Measurements from ENCODE around the gene SRGAP1.

SRGAP1 gene

DNA sequence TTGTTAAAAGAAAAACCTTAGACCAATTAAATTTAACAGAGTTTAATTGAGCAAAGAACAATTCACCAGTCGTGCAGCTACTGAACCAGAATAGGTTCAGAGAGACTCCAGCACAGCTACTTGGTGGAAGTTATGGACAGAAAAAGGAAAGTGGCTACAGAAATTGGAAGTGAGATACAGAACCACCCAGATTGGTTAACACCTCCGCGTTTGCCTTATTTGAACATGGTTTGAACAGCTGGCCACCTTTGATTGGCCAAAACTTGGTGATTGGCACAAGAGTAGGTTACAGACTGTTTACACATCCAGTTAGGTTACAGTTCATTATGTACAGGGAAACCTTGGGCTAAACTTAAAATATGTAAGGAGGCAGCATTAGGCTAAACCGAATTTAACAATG is 54.9 kb downstream of the SRGAP1 start:
- TF ChIP-seq GATA2 (IDR thresholded peaks at IDR 0.05; ENCODE audit: low read depth, low read length): no peak
- TF ChIP-seq GATA3 (IDR thresholded peaks at IDR 0.05; ENCODE audit: low read depth, low read length): no peak

DNA sequence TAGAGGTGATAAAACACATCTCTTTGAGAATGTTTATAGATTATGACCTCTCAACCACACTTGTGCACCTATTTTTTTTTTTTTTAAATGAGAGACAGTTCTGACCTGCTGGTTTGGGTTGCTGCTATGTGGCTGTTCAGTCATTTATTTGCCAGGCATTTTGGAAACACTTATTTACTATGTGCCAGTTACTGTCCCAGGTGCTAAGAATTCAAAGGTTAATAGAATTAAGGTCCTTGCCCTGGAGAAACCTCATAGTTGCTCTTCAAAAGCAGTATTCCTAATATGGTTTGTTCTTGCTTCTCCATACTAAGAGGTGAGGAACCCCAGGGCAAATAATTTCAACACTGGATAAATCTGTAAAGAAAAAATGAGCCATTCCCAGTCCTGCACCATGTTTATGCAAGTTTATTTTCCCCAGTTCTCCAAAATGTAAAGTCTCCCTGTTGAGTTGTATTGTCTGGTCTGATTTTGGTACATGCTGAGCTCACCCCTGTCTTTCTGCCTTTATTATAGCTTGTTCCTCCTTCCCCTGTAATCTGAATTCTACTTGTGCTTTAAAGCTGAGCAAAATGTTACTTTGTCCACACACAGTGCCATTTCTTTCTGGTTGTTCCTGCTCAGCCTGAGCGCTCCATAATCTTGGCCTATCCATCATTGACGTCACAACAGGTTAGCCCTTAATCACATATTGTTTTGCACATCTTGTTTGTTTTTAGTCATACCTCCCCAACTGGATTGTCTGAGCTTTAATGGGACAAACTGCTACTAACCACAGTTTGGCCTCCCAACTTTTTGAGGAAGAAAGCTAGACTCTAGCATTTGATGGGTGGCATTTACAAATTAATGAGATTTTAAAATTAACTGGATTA is 56.7 kb downstream of the SRGAP1 start:
- TF ChIP-seq GATA3 (IDR thresholded peaks at IDR 0.05; ENCODE audit: low read depth, low read length): no peak
- no peak for TF ChIP-seq GATA2 (IDR thresholded peaks at IDR 0.05; ENCODE audit: low read depth, low read length)

DNA sequence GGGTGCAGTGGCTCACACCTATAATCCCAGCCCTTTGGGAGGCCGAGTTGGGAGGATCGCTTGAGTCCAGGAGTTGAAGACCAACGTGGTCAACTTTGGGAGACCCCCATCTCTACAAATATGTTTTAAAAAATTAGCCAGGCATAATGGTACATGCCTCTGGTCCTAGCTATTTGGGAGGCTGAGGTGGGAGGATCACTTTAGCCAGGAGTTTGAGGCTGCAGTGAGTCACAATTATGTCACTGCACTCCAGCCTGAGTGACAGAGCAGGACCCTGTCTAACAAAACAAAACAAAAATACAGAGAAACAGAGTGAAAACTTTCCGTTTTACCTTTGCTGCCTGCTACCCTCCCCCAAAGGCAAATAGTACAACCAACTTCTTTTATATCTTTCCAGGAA is 60.2 kb downstream of the SRGAP1 start:
- TF ChIP-seq GATA2 (IDR thresholded peaks at IDR 0.05; ENCODE audit: low read depth, low read length) (no peak), GATA3 (IDR thresholded peaks at IDR 0.05; ENCODE audit: low read depth, low read length) (no peak)

DNA sequence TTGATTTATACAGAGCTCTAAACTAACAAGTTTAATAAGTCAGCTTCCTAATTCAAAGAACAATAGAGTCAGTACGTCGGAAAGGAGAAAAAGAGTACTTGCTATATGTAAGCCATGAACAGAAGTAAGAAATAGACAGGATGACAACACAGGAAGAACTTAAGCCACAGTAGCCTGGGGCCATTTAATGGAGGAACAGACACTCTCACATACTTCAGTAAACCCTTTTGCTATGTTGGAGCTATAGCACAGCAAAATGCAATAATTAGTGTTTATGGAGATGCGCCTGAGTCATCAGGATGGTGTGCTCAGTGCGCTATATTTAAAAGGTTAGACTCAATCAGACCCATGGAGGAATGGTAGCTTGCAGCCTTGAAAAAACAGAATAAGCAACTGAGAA is 61.0 kb downstream of the SRGAP1 start:
- TF ChIP-seq GATA2 (IDR thresholded peaks at IDR 0.05; ENCODE audit: low read depth, low read length) (no peak), GATA3 (IDR thresholded peaks at IDR 0.05; ENCODE audit: low read depth, low read length) (no peak)

DNA sequence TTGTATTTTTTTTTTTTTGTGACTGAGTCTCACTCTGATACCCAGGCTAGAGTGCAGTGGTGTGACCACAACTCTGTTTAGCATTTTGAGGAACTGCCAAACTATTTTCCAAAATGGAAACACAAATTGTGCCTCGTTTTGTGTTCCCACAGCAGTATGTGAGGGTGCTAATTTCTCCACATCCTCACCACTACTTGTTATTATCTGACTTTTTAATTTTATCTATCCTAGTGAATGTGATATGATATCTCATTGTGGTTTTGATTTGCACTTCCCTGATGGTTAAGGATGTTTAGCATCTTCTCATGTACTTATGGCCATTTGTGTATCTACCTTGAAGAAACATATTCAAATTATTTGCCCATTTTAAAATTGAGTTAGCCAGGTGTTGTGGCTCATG is 62.4 kb downstream of the SRGAP1 start:
- TF ChIP-seq GATA2 (IDR thresholded peaks at IDR 0.05; ENCODE audit: low read depth, low read length) (no peak), GATA3 (IDR thresholded peaks at IDR 0.05; ENCODE audit: low read depth, low read length) (no peak)

DNA sequence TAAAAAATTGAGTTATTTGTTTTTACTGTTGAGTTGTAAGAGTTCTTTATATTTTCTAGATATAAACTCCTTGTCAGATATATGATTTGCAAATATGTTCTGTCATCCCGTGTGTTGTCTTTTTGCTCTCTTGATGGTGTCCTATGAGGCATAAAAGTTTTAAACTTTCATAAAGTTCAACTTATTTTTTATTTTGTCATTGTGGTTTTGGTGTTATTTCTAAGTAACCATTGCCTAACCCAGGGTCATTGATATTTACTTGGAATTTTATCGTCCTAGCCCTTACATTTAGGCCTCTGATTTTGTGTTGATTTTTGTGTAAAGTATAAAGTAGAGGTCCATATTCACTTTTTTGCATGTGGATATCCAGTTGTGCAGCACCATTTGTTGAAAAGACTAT is 63.1 kb downstream of the SRGAP1 start:
- TF ChIP-seq GATA3 (IDR thresholded peaks at IDR 0.05; ENCODE audit: low read depth, low read length): no peak
- no peak for TF ChIP-seq GATA2 (IDR thresholded peaks at IDR 0.05; ENCODE audit: low read depth, low read length)

DNA sequence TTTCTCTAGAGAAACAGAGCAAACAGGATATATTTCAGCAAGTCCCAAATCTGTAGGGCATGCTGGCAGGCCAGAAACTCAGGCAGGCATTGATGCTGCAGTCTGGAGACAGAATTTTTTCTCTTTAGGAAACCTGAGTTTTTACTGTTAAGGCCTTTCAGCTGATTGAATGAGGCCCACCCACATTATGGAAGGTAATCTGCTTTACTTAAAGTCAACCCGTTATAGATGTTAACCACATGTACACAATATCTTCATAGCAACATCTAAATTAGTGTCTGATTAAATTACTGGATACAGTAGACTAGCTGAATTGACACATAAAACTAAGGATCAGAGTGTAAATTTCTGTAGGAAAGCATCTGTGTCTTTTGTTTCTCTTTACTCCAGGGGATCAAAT is 65.2 kb downstream of the SRGAP1 start:
- TF ChIP-seq GATA2 (IDR thresholded peaks at IDR 0.05; ENCODE audit: low read depth, low read length) (no peak), GATA3 (IDR thresholded peaks at IDR 0.05; ENCODE audit: low read depth, low read length) (peak; percentile 37; the same call in 1 of the 2 replicates)

DNA sequence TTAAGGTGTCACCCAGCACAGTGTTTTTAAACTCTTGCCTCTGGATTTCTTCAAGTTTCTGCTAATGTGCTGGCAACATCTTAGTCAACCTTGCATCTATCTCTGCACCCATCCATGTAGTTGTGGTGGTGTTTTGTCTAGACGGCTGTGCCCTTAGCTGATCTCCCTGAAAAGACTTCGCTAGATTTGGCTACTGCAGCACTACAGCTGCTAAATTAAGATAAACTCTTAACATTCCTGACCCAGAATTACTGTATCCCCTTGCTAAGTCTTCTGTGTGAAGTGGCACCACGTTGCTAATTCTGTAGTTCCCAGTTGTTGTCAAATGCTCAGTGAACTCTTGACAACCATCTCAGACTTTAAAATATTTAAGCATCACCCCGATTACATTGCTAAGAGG is 66.8 kb downstream of the SRGAP1 start:
- TF ChIP-seq GATA2 (IDR thresholded peaks at IDR 0.05; ENCODE audit: low read depth, low read length): no peak
- TF ChIP-seq GATA3 (IDR thresholded peaks at IDR 0.05; ENCODE audit: low read depth, low read length): no peak

DNA sequence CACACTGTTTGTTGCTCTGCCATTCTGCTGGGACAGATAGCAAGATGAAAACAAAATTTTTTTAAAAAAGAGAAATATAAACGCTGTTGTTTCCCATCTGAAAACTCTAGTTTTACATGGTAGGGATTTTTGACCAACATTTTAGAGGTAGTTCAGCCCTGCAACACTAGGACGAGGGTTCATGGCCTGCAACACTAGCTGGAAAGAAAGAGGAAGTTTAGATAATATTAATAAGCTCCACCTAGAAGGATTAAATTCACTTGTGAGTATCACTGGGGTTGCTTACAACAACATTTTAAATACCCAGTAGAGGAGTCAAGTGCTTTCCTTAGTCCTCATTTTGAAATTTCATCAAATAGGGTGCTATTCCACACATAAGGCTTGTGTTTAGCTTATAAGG is 68.2 kb downstream of the SRGAP1 start:
- no peak for TF ChIP-seq GATA3 (IDR thresholded peaks at IDR 0.05; ENCODE audit: low read depth, low read length)
- no peak for TF ChIP-seq GATA2 (IDR thresholded peaks at IDR 0.05; ENCODE audit: low read depth, low read length)

DNA sequence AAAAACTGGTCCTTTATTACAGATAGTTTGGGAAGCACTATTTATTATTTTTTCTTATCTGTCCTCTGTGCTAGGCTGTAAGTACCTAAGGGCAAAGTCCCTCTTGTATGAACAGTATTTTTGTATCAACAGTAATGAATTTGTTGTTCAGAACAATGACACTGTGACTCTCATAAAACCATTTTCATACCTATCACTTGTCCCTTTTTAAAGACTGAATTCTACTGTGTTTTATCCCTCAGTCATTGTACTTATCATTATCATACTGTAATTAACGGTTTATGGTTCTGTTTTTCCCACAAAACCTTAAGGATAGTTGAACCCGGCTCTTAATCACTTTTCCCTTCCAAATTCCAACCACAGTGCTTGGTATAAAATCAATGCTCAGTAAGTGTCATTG is 69.4 kb downstream of the SRGAP1 start:
- TF ChIP-seq GATA2 (IDR thresholded peaks at IDR 0.05; ENCODE audit: low read depth, low read length): no peak
- no peak for TF ChIP-seq GATA3 (IDR thresholded peaks at IDR 0.05; ENCODE audit: low read depth, low read length)

DNA sequence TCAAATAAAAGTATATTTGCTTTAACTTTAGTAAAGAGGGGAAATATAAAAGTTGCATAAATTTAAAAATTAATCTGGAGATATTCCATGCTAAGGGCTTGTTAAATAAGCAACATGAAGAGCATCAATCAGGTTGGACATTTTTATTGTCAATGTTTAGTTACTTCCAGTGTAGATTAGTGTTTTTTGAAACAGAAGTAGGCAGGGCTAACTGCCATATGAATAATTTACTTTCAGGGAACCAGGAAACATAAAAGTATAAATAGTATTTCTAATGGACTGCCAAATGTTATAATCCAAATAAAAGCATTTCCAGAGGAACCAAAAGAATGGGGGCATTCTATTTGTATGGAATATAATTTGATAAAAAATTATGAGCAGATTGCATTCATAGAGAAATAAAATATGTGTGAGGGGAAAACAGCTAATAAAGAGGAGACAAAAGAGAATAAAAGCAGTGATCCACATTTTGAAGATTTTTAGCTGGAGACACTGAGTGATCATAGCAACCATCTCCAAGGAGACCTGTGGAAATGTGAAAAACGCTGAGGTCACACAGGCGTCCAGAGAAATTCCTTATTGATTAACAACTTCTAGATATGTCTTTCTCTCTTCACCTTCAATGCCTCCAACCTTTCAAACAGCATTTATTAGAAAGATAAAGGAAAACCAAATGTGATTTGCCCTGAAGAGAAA is 70.8 kb downstream of the SRGAP1 start:
- TF ChIP-seq GATA2 (IDR thresholded peaks at IDR 0.05; ENCODE audit: low read depth, low read length) (no peak), GATA3 (IDR thresholded peaks at IDR 0.05; ENCODE audit: low read depth, low read length) (no peak)

DNA sequence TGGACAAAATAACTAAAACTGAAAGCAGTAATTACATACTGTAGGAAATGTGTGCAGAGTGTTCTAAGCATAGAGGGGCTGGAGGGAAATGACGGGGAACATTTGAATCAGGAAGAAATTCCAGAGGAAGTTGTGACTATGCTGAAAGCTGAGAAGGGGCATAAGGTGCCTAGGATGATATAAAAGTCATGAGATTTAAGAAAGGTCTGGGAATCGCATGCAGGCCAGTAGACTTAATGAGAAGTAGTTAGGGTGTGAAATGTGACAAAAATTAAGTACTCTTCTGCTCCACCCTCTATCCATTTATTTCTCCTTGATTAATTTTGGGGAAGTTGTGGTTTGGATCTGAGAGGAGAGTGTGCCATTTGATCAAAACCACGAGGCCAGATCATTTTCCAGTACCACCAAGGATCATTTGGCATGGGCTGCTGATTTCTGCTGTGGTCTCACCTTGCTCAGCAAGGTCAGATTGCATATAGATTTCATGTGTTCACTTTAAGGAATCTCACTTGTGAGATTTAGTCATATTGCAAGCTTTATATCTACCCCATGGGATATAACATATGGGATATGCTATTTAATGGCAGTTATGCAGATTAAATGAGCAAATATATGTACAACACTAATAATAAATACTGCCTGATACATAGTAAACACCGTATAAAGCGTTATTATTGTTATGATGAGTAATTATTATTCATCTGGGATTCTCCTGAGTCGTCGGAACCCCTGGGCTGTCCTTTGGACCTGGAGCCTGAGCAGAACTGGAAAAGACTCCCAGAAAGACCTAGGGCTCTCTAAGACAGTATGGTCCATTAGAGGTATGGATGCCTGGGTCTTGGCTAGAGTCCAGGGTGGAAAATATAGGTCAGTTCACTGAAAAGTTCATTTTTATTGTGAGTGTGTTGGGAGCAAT is 72.3 kb downstream of the SRGAP1 start:
- TF ChIP-seq GATA2 (IDR thresholded peaks at IDR 0.05; ENCODE audit: low read depth, low read length): no peak
- no peak for TF ChIP-seq GATA3 (IDR thresholded peaks at IDR 0.05; ENCODE audit: low read depth, low read length)

DNA sequence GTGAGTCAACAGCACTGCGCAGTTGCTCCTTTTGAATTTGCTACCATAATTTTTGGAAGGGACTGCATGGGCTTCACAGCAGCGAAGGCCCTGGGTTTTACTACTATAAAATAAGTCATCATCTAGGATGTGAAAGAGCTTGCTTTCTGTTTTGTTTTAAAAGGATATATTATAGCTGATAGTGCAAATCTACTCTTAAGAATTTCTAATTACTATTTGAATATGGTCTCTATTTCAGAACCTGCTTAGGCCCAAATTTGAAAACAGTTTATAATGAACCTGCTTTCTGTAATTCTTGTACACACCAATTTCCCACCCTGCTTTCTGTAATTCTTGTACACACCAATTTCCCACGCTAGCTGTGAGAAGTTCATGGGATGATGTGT is 73.0 kb downstream of the SRGAP1 start:
- no peak for TF ChIP-seq GATA2 (IDR thresholded peaks at IDR 0.05; ENCODE audit: low read depth, low read length)
- TF ChIP-seq GATA3 (IDR thresholded peaks at IDR 0.05; ENCODE audit: low read depth, low read length): no peak

Measured in SH-SY5Y (cell line).